HG03520 (cell line): ENCODE measurements around the gene CTIF.

Experiments
- ATAC-seq: cut with Tn5 transposase; IDR thresholded peaks from one replicate; pipeline ENCODE4 v1.9.1; 2021; ENCODE audit warnings: mild to moderate bottlenecking, moderate library complexity; ENCODE audit not compliant: unreplicated experiment

The CTIF gene

GRCh38 chr18:48871391-48872166, 332.7 kb downstream of the CTIF start:
- no peak for ATAC-seq

- no peak for ATAC-seq
These were observed 333.7 kb downstream of the CTIF start for GRCh38 chr18:48872234-48873145.

GRCh38 chr18:48874233-48874632, 335.4 kb downstream of the CTIF start:
- ATAC-seq, result no peak

- no peak for ATAC-seq
These were observed 335.9 kb downstream of the CTIF start for GRCh38 chr18:48874701-48875162.

GRCh38 chr18:48875314-48875941, 336.6 kb downstream of the CTIF start:
- no peak for ATAC-seq

GRCh38 chr18:48875942-48876511, 337.2 kb downstream of the CTIF start:
- ATAC-seq, result no peak

- no peak for ATAC-seq
These were observed 337.8 kb downstream of the CTIF start for GRCh38 chr18:48876590-48876989.

GRCh38 chr18:48877941-48878340, 339.1 kb downstream of the CTIF start:
- ATAC-seq, result no peak

- ATAC-seq, result no peak
These were observed 339.6 kb downstream of the CTIF start for GRCh38 chr18:48878471-48878870.

- no peak for ATAC-seq
These were observed 340.2 kb downstream of the CTIF start for GRCh38 chr18:48879008-48879431.

- no peak for ATAC-seq
These were observed 342.1 kb downstream of the CTIF start for GRCh38 chr18:48880931-48881330.

- ATAC-seq, result no peak
These were observed 343.5 kb downstream of the CTIF start for GRCh38 chr18:48882379-48882778.

- no peak for ATAC-seq
These were observed 345.5 kb downstream of the CTIF start for GRCh38 chr18:48884306-48884705.

- ATAC-seq, result no peak
These were observed 345.9 kb downstream of the CTIF start for GRCh38 chr18:48884771-48885170.

GRCh38 chr18:48885266-48885923, 346.6 kb downstream of the CTIF start:
- no peak for ATAC-seq

- no peak for ATAC-seq
These were observed 347.1 kb downstream of the CTIF start for GRCh38 chr18:48885924-48886400.

GRCh38 chr18:48886520-48887293, 347.9 kb downstream of the CTIF start:
- no peak for ATAC-seq

GRCh38 chr18:48887294-48887904, 348.6 kb downstream of the CTIF start:
- no peak for ATAC-seq
